Colonic mucosa (tissue), 4 donors: ENCODE data around the gene NRG3. TPM values are rescaled to one million over a fixed set of nuclear protein-coding genes. Genes with fewer than 3 reads are reported as not detected.

ENCODE experiments used
- DNase-seq: peaks from one replicate; pipeline ENCODE4 v3.0.0-alpha.2; 2020
- H3K27ac ChIP-seq: fragments of 200-600 bp; one replicate; pipeline ENCODE4 v1.8.0; 2021
- H3K27me3 ChIP-seq: fragments of 200-600 bp; one replicate; pipeline ENCODE4 v1.8.0; 2021
- H3K36me3 ChIP-seq: fragments of 200-600 bp; one replicate; pipeline ENCODE4 v1.8.0; 2021
- H3K4me1 ChIP-seq: fragments of 200-600 bp; one replicate; pipeline ENCODE4 v1.8.0; 2021; ENCODE audit warnings: mild to moderate bottlenecking
- H3K4me3 ChIP-seq: fragments of 200-600 bp; one replicate; pipeline ENCODE4 v1.8.0; 2021
- H3K9ac ChIP-seq, 2 donors: one replicate each; pipeline ENCODE4 v1.7.0; 2013; ENCODE audit warnings: control low read depth in 2 of 2, low read depth in 2 of 2, low read length in 2 of 2
- H3K9me3 ChIP-seq: fragments of 200-600 bp; one replicate; pipeline ENCODE4 v1.8.0; 2021
- CTCF ChIP-seq: fragments of 200-600 bp; IDR thresholded peaks from one replicate; pipeline ENCODE4 v1.8.0; 2022; ENCODE audit warnings: antibody characterized with exemption, mild to moderate bottlenecking
- intact Hi-C: fragments of 100-400 bp; cut with DNase I; formaldehyde crosslinking; loops from one replicate; pipeline ENCODE4 v1.14.1; 2022
- total RNA-seq, 2 donors: library from RNA; stranded (reverse); fragmentation: NEBNext Ultra II Directional in 1 of 2; extraction: Animal tissue kit (Norgen Biotek cat#: 25700) in 1 of 2; gene quantifications; one replicate each; pipeline ENCODE4 v1.2.1, GENCODE V29; 2021
- donor health status: healthy.
- donor health status: DM: no; HTN: no; CAD: no.
- donor health status: DM: no; HTN: no; CAD: no.

The NRG3 gene
- total RNA-seq, 2 donors from 2014 or later, result 0.24 TPM; not detected in 1

DNA sequence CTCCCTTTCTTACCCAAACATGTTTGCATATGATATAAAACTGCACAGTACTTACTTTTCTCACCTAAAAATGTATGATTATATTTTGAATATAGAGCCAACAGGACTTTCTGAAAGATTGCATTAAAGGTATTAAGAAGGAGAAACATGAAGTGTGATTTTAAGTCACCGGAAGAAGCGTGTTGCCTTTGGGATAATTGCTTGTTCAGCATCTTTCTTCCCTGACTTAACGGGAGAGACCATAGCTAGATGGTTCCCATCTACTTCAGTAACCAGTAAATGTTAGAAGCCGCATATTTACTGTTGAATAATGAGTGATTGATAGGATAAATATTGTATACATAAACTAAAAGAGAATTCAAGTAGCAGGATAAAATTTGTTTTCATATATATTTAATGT is 197.1 kb downstream of the NRG3 start:
- no peaks in the 10 kb centered on the region for H3K9me3 ChIP-seq
- no peak overlapping the region for H3K9ac ChIP-seq
- no peaks in the 10 kb centered on the region for H3K36me3 ChIP-seq
- no peak for DNase-seq
- no peak for TF ChIP-seq CTCF
- no peaks in the 10 kb centered on the region for H3K4me1 ChIP-seq
- intact Hi-C loops, result no loop called here
- no peak overlapping the region for H3K27ac ChIP-seq
- H3K4me3 ChIP-seq, result no peak overlapping the region
- H3K27me3 ChIP-seq, result no peaks in the 10 kb centered on the region

DNA sequence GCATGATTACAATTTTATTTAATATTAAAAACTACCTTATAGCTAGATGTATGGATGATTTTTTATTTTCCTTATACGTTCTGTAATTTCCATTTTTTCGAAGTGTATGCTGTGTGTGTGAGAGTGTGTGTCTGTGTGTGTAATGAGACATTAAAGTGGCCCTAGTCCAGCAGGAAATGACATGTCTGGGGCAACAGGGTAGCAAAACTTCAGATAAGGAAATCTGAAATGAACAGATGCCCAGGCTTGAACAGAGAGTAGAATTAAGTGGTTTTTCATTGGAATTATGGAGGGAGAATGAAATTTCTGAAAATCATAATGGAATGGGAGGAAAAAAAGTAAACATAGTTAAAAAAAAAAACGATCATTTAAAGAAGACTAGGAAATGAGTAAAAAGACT is 200.6 kb downstream of the NRG3 start:
- H3K27ac ChIP-seq, result no peak overlapping the region
- H3K9ac ChIP-seq, result no peak overlapping the region
- H3K4me1 ChIP-seq, result no peaks in the 10 kb centered on the region
- H3K9me3 ChIP-seq, result no peaks in the 10 kb centered on the region
- H3K4me3 ChIP-seq, result no peak overlapping the region
- intact Hi-C loops, result no loop called here
- no peaks in the 10 kb centered on the region for H3K36me3 ChIP-seq
- no peak for DNase-seq
- no peak for TF ChIP-seq CTCF
- no peaks in the 10 kb centered on the region for H3K27me3 ChIP-seq

GRCh38 chr10:82084496-82084895 is 209.5 kb downstream of the NRG3 start:
- Histone ChIP-seq H3K27me3 (no peaks in the 10 kb centered on the region), H3K27ac (no peak overlapping the region), H3K4me1 (no peaks in the 10 kb centered on the region), H3K4me3 (no peak overlapping the region), H3K36me3 (no peaks in the 10 kb centered on the region), H3K9ac (no peak overlapping the region), H3K9me3 (no peaks in the 10 kb centered on the region)
- no peak for TF ChIP-seq CTCF
- no peak for DNase-seq
- intact Hi-C loops, result no loop called here

DNA sequence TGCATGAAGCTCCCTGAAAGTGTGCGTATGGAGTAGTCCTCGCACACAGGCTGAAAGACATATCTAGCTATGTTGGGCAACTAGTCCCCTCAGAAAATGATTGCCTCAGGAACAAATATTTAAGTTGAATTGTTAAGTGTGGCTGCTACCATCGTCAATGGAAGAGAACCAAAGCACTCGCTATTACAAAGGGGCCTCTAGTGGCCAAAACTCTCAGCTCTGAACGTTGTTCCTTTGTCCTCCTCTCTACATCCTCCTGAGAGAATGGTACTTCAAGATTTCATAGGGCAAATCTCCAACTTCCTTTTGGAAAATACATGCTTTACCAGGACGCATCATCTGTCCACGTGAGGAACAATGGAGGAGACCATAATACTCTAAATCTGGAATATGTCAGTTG is 209.9 kb downstream of the NRG3 start:
- no peaks in the 10 kb centered on the region for H3K36me3 ChIP-seq
- no peak for DNase-seq
- H3K27ac ChIP-seq, result no peak overlapping the region
- H3K9me3 ChIP-seq, result no peaks in the 10 kb centered on the region
- no peak for TF ChIP-seq CTCF
- H3K4me1 ChIP-seq, result no peaks in the 10 kb centered on the region
- intact Hi-C loops, result no loop called here
- no peak overlapping the region for H3K4me3 ChIP-seq
- no peaks in the 10 kb centered on the region for H3K27me3 ChIP-seq
- H3K9ac ChIP-seq, result no peak overlapping the region

GRCh38 chr10:82089327-82089726 is 214.3 kb downstream of the NRG3 start:
- no peaks in the 10 kb centered on the region for H3K27me3 ChIP-seq
- no peak for DNase-seq
- H3K27ac ChIP-seq, result no peak overlapping the region
- H3K36me3 ChIP-seq, result no peaks in the 10 kb centered on the region
- no peaks in the 10 kb centered on the region for H3K4me1 ChIP-seq
- H3K9ac ChIP-seq, result no peak overlapping the region
- TF ChIP-seq CTCF, result no peak
- no peak overlapping the region for H3K4me3 ChIP-seq
- no peaks in the 10 kb centered on the region for H3K9me3 ChIP-seq
- intact Hi-C loops, result no loop called here

GRCh38 chr10:82091413-82091812 is 216.4 kb downstream of the NRG3 start:
- DNase-seq, result no peak
- Histone ChIP-seq H3K4me1 (no peaks in the 10 kb centered on the region), H3K4me3 (no peak overlapping the region), H3K27me3 (no peaks in the 10 kb centered on the region), H3K27ac (no peak overlapping the region), H3K9ac (no peak overlapping the region), H3K9me3 (no peaks in the 10 kb centered on the region), H3K36me3 (no peaks in the 10 kb centered on the region)
- intact Hi-C loops, result no loop called here
- TF ChIP-seq CTCF, result no peak
